Activated naive CD4-positive, alpha-beta T cell (primary cell): ENCODE results near the gene NDFIP1.

Experiments
- DNase-seq, 4 experiments: peaks; one replicate each; lab custom pipeline; 2025; lab: John Stamatoyannopoulos, UW

Gene NDFIP1

DNA sequence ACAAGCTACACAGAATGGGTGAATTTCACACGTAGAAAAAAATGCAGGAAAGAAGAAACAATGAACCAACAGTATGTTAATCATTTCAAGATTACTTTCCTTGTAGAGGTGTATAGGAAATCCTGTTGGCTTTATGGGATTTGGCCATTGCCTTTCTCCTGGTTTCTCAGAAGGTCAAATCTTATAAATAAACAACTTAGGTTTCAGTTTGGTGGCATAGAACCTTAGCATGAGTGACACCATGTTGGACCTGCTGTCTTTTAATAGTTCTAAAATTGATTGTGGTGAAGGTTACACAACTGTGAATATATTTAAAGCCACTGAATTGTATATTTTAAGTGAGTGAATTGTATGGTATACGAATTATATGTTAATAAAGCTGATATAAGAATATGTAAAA, 16.7 kb upstream of the NDFIP1 start:
- no peak for DNase-seq

DNA sequence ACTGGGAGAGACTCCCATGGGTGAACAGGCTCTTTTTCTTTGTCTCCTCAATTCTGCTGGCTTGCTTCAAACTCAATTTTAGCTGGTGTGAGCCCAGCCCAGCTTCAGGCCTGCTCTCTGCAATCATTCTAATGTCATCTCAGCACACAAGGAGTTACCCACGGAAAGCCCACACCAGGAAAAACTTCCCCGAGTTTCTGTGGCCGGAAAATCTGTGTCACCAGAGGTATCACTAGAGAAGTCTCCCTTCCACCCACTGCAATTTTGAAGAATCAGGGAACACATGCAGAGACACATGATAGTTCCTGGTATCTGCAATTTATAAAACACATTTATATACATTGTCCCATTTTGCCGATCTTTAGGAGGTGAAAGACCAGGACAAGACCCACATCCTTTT, 13.5 kb upstream of the NDFIP1 start:
- DNase-seq: no peak

DNA sequence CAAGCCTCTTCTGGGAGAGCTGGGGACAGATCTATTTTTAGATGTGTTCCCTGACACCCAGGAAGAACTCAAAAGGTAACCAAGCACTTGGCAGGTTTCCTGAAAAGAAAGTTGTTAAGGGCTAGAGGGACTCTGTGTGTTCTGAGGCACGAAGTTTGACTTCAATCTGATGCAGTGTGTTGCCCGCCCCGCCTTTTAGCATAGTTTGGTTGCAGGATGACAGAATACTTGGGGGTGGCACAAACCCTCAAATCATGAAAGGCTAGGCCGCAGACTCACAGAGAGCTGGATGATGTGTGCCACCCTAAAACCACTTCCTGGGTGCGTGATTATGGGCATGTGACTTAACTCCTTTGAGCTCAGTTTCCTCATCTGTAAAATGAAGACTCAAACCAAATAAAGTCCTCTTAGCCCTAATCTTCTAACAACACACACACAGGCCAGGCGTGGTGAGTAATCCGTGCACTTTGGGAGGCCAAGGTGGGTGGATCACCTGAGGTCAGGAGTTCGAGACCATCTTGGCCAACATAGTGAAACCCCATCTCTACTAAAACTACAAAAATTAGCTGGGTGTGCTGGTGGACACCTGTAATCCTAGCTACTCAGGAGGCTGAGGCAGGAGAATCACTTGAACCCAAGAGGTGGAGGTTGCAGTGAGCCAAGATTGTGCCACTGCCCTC, 12.8 kb upstream of the NDFIP1 start:
- DNase-seq: peak; percentile 25 to 70 (median 41)

DNA sequence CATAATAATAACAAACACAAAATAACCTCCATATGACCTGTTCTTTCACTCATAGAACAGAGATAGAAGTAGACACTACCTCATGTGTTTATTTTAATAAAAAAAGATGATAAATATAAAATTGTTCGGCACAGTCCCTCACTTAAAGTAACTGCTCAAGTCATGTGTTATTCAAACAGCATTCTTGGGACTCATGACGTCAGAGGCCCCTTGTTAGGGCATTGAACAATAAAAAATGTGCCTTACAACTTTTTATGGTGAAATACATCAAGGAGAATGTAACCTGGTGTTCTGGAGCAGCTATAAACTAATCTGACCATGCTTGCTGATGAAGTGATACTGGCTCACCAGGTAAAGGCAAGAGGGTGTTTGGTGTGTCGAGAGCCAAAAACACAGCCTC, 12.2 kb upstream of the NDFIP1 start:
- DNase-seq: no peak

DNA sequence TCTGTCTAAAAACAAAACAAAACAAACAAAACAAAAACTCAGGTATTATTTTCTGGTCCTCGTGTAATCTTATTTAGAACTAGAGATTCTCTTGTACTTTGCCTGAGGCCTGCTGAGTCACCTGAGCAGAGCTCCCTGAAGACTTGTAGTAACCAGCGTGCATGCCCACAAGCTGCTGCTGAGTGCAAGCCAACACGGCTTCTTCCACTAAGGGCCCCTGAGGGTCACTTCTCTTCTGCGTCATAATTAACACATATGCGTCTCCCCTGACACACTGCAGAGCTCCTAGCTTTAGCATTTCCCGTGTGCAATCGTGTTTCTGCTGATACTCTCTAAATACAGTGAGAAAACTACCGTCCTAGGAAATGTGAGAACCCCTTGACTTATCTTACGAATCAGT, 10.9 kb upstream of the NDFIP1 start:
- no peak for DNase-seq

DNA sequence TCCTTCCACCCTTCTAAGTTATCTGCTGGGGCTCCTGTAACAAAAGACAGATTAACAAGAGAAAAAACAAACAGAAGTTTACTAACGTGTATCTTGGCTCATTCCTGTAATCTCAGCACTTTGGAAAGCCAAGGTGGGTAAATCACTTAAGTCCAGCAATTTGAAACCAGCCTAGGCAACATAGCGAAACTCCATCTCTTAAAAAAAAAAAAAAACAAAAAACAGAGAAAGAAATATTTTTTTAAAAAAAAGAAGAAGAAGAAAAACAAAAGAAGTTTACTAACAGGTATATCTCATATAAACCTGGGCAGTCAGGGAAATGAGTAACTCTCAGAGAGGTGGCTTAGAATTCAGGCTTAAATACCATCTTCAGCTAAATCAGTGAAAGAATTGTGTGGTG, 10.3 kb upstream of the NDFIP1 start:
- no peak for DNase-seq

DNA sequence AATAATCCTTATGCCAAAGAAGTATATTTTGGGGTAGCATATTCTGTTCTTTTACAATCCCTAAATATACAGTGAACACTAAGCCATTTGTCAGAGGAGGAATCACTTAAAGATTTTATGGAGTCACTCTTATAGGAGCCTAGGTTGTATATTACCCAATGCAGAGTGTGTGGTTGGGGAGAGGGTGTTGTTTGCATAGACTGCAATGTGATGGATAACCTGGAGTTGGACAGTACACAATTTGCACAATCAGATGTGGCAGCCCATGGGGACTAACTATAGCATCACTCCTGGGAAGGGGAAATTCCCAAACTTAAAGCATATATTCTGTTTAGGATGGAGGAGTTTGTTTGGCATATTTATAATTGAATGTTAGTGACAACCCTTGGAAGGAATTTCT, 9.6 kb upstream of the NDFIP1 start:
- DNase-seq: no peak

DNA sequence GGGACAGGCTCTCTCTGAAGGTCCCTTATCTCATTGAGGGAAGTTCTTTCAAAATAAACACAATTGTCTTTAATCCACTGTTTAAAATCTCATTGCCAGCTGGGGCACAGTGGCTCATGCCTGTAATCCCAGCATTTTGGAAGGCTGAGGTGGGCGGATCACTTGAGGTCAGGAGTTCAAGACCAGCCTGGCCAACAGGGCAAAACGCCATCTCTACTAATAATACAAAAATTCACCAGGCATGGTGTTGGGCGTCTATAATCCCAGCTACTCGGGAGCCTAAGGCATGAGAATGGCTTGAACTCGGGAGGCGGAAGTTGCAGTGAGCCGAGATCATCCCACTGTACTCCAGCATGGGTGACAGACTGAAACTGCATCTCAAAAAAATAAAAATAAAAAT, 8.3 kb upstream of the NDFIP1 start:
- no peak for DNase-seq

DNA sequence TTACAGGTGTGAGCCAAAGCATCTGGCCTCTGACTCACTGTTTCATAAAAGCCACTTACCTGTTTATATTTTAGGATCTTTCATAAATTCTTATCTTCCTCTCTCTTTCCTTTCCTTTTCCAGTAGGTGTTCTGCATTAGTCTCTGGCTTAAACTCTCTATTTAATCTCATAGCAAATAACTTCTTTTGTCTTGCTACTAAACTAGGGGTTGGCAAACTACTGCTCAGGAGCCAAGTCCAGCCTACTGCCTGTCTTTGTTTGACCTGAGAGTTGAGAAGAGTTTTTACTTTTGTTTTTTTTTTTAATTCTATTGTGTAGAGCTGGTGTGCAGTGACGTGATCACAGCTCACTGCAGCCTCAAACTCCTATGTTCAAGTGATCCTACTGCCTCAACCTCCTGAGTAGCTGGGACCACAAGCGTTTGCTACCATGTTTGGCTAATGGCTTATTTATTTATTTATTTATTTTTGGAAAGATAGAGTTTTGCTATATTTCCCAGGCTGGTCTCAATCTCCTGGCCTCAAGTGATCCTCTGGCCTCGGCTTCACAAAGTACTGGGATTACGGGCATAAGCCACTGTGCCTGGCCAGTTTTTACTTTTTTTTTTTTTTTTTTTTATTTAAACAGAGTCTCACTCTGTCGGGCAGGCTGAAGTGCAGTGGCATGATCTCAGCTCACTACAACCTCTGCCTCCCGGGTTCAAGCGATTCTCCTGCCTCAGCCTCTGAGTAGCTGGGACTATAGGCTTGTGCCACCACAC, 5.4 kb upstream of the NDFIP1 start:
- no peak for DNase-seq

DNA sequence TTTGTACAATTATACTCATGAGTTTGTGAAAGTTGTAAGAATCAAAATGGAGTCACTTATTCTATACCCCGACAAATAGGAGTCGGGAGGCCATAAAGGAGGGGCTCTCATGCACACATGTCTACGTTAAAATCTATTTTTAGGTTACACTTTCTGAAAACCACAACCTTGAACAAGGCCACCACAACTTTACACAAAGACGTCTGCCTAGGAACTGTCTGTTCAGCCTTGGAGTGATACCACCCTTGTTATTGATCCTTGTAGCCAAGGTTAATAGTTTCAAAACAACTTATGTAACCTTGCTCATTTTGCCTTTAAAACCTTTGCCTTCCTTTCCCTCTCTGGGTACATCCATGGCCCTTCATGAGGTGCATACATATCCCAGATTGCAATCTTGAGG, 4.1 kb upstream of the NDFIP1 start:
- no peak for DNase-seq

DNA sequence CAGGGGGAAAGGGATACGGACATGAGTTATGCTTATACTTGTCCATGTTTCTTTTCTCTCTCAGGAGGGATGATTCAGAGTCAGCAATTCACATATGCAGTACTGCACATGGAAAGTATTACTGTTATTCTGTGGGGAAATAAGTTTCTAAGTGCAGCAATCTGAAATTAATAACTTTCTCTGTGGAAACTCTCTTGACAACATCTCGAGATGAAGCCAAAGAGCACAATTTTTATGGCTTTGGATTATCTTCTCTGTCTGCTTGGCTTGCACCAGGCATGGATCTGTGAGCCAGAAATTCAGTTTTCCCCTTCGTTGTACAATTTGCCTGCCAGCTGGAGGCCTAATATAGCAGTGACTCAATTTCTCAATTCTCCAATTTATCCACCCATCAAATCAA, 2.5 kb upstream of the NDFIP1 start:
- no peak for DNase-seq

DNA sequence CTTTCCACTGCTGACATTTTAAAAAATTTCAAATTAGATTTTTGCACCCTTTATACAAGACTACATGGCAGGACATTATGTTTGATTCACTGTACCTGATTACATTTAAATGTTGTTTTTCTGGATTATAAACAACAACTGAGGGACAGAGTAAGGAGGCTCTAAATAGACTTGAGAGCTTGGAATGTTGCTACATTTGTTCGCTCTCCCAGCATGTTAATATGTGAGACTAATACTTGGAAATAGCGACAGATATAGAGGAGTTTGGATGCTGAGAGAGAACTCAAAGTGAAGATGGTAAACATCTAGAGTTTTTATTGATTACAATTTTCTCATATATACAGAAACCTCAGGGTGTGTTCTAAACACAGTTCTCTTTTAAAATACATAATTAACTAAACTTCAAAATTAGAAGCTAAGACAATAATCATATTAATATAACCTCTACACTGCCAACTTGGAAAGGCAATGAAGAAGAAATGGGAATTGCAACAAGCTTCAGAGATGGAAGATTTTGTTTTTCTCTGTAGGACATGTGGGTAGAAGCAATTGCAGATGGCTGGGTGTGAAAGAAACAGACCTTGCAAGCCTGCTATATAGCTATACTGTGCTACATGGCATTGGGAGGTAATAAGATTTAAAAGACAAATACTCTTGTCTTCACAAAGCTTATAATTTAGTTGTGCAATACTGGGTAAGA, 1.4 kb upstream of the NDFIP1 start:
- no peak for DNase-seq

DNA sequence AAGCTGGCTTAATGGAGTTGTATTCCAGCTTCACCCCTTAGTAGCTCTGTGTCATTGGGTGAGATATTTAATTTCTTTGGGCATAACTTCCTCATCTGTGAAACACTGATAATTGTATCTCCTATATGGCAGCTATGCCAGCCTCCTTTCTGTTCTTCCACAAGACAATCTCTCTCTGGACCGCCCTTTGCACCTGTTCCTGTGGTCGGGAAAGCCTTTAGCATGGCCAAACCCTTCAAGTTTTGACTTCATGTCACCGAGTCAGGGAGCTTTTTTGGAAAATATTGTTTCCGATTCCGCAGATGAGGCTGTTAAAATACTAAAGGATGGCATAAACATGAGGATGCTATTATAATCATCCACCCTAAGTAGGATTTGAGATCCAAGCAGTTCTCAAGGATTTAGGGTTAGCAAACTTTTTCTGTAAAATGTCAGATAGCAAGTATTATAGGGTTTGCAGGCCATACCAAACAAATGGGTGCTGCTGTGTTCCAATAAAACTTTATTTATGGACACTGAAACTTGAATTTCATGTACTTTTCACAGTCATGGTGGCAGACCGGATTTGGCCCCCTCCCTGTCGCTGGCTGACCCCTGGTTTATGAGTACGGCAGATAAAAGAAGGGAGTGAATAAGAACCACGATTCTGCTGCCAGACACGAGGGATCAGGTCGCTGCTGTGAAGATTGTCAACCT, 695 bp upstream of the NDFIP1 start:
- no peak for DNase-seq

DNA sequence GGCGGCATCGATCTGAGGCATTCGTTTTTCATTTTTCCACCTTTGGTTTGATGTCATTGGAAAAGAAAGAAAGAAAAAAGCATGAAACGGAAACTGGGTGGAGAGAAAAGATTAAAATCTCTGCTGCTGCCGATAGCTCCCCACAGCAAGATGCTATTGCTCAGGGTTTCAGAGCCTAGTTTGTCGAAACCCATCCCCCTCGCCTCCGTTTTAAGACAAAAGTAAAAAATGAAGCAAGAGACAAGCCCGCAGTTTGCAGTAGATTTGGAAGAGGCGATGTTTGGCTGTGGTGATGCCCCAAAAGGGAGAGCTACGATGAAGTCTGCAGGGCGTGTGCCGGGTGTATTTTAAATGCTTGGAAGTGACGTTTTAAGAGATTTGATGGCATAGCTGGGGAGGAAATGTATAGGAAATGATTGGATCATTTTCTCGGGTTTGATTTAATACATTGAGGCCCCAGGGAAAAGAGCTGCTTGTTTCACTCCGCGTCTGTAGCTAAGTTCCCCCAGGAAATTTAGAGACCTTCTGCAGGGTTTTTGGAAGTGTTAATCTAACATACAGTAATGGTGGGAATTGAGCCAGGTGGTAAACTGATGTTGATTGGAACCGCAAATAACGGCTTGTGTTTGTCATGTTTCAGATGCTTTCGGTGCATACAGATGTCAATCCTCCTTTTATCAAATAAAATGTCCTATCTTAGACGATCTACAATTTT, 909 bp downstream of the NDFIP1 start:
- DNase-seq: peak in 2 of 4 experiments; percentile 37 to 48

DNA sequence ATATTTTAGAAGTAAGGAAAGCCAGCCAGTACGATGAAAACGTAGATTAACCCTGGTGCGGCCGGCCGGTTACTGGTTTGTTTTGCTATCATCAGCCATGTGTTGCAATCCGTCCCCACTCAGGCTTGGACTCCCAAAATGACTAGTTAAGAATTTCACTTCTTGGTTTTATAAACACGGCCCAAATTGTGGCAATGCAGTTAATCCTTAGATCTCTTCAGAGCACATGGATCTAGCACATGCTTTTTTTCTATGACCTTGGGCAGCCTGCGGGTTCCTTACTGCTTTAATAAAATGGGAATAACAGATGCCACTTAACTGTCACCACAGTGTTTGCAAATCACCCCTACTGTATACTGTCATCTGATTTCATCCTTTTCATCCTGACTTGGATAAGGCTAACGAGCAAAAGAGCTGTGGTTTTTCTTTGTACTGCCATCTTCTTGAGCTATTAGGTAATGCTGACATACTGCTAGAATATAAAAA, 1.5 kb downstream of the NDFIP1 start:
- no peak for DNase-seq

DNA sequence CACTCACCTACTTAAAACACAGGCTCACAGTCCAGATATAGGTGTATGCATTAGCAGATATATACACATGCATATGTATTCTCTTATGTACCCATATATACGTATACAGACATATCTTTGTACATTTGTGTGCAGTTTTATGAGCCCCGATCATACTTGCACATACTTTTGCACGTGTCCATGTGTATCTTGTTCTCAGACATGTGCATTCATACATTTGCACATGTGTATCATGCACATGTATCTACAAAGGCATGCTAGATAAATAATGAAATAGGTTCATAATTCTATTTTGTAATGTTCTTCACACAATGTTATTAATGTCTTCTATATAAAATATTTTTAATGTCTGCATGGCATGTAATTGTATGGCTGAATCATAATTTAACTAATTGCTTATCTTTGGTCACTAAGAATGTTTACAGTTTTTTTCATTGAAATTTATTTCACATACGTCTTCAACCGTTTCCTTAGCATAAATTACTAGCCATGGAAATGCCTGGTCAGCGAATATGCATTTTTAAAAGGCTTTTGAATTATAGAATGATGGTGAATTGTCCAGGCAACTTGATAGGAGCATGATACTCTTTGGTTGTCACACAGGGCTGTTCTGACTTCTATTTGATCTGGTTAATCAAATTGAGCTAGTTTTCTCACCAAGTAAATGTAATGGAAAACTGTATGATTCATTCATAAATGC, 2.6 kb downstream of the NDFIP1 start:
- DNase-seq: no peak

DNA sequence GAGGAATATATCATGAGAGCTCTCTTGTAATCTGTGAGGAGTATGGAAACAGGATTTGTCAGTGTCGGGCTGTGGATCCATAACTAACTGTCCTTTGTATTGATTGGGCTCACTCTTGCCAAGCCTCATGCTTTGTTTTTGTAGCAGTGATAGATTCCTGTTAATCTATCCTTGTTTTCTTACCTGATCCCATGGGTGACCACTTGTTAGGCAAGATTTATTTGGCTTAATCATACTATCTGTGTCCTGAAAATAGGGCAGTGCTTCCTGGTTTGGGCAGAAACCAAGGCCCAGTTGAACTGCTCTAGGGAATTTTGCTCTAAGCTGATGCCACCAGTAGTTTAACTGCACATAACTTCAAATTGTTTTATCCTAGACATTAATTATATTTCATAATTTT, 6.1 kb downstream of the NDFIP1 start:
- no peak for DNase-seq

DNA sequence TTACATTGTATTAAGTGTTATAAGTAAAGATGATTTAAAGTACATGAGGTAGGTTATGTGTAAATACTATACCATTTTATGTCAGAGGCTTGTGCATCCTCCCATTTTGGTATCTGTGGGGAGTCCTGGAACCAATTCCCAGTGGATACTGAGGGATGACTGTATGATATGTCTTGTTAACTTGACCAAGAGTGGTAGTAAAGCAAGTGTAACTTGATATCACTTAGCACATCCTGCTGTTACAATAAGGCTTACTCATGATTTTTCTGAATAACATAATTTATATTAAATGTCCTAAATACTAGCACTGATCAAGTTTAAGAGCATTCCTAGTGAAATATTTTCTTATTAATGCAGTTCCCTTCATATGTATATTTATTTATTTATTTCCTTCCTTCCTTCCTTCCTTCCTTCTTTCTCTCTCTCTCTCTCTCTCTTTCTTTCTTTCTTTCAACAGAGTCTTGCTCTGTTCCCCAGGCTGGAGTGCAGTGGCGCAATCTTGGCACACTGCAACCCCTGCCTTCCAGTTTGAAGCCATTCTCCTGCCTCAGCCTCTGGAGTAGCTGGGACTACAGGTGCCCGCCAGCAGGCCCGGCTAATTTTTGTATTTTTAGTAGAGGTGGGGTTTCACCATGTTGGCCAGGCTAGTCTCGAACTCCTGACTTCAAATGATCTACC, 7.5 kb downstream of the NDFIP1 start:
- no peak for DNase-seq

DNA sequence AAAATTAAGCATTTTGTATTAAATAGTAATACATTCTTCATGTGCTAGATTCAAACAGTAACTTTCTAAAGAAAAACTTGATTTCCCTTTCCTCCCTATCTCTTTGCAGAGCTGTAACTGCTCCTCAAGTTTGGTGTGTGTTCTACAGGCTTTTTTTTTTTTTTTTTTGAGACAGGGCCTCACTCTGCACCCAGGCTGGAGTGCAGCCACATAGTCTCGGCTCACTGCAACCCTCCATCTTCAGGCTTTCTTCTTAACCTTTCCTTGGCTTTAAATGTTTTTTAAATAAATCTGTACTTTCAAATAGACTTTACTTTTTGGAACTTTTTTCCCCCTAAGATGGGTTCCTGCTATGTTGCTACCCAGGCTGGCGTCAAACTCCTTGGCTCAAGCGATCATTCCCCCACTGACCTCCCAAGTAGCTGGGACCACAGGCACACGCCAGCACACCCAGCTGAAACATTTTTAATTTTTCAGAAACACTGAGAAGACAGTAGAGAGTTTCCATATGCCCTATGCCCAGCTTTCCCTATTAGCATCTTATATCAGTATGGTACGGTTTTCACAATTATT, 9.1 kb downstream of the NDFIP1 start:
- DNase-seq: no peak

DNA sequence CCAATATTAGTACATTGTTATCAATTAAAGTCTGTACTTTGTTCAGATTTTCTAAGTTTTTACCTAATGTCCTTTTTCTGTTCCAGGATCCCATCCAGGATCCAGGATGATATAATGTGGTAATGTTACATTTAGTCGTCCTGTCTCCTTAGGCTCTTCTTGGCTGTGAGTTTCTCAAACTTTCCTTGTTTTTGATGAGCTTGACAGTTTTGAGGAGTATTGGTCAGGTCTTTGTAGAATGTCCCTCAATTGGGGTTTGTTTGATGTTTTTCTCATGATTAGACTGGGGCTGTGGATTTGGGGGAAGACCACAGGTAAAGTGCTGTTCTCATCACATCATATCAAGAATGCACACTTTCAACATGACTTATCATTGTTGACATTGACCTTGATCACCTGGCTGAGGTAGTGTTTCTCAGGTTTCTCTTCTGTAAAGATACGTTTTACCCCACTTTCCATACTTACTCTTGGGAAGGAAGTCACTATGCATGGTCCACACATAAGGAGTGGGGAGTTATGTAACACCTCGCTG, 9.6 kb downstream of the NDFIP1 start:
- no peak for DNase-seq
